Astrocyte of the cerebellum (primary cell): ENCODE measurements around the gene TMEM63C.

Source experiments
- DNase-seq: peaks from one replicate; pipeline ENCODE4 v3.0.0-alpha.2; 2011; ENCODE audit warnings: low read depth
- H3K4me3 ChIP-seq: 2 replicates; pipeline ENCODE4 v1.5.1; 2011; ENCODE audit warnings: mild to moderate bottlenecking, low read depth, low read length, moderate library complexity
- CTCF ChIP-seq: IDR thresholded peaks from 2 replicates; pipeline ENCODE4 v1.5.1; 2012; ENCODE audit warnings: low read length, low read depth, moderate library complexity, mild to moderate bottlenecking; ENCODE audit errors: missing control alignments
- in situ Hi-C: cut with HindIII; loops from 2 replicates; pipeline ENCODE4 v1.10.0; 2017; ENCODE audit warnings: low sequenced_read_pairs

TMEM63C gene

GRCh38 chr14:77241955-77242354, 60.4 kb downstream of the TMEM63C start:
- H3K4me3 ChIP-seq = no peak overlapping the region
- no peak for TF ChIP-seq CTCF
- DNase-seq = no peak
- in situ Hi-C loops = no loop called here

GRCh38 chr14:77242752-77243151, 61.2 kb downstream of the TMEM63C start:
- TF ChIP-seq CTCF = no peak
- no peak overlapping the region for H3K4me3 ChIP-seq
- no peak for DNase-seq
- in situ Hi-C loops = no loop called here

- H3K4me3 ChIP-seq = no peak overlapping the region
- TF ChIP-seq CTCF = no peak
- no peak for DNase-seq
- in situ Hi-C loops = no loop called here
Measured at GRCh38 chr14:77243853-77244252, 62.3 kb downstream of the TMEM63C start.

- in situ Hi-C loops = no loop called here
- no peak overlapping the region for H3K4me3 ChIP-seq
- no peak for DNase-seq
- TF ChIP-seq CTCF = no peak
Measured at GRCh38 chr14:77245820-77246219, 64.2 kb downstream of the TMEM63C start.

- no peak overlapping the region for H3K4me3 ChIP-seq
- no peak for DNase-seq
- in situ Hi-C loops = no loop called here
- no peak for TF ChIP-seq CTCF
Measured at GRCh38 chr14:77246784-77247183, 65.2 kb downstream of the TMEM63C start.

GRCh38 chr14:77248666-77249065, 67.1 kb downstream of the TMEM63C start:
- no peak for TF ChIP-seq CTCF
- no peak for DNase-seq
- in situ Hi-C loops = no loop called here

GRCh38 chr14:77249286-77249685, 67.7 kb downstream of the TMEM63C start:
- in situ Hi-C loops = no loop called here
- TF ChIP-seq CTCF = no peak
- no peak overlapping the region for H3K4me3 ChIP-seq
- no peak for DNase-seq

More at GRCh38 chr14:77248666-77249065, 67.1 kb downstream of the TMEM63C start:
- no peak overlapping the region for H3K4me3 ChIP-seq
